NCI-H128 (cell line): ENCODE data around the gene DHX16.

Experiments
- DNase-seq: peaks from one replicate; lab custom pipeline; 2025; ENCODE audit not compliant: unreplicated experiment; lab: John Stamatoyannopoulos, UW

DHX16 gene

DNA sequence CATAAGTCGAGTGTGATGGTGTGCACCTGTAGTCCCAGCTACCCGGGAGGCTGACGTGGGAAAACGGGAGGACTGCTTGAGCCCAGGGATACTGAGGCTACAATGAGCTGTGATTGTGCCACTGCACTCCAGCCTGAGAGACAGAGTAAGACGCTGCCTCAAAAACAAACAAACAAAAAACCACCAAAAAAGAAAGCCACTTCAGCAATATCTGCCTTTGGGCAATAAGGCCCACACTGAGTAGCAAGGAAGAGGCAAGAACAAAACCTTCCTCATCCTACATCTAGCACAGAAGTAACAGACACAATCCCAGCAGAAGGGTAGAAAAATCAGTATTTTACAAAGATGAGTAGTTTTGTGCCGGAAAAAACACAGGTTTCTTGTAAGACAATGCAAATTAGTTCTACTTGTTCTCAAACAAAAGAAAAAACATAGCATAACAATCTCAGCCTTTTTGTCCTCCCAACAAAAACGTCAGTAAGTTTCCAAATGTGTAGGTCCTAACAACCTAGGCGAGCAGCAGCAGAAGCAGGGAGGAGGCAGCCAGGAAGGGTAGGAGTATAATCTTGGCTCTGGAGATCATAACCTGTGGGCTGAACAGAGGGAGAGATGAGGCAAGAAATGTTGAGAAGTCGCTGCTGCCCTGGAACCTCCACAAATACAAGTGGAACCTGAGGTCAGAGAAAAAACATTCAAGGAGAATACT lies 61.5 kb downstream of the DHX16 start:
- DNase-seq: no peak

GRCh38 chr6:30610065-30610464 lies 62.7 kb downstream of the DHX16 start:
- no peak for DNase-seq

- DNase-seq: no peak
Measured at GRCh38 chr6:30603961-30604360, 68.8 kb downstream of the DHX16 start.
